Panc1 (cell line): Measurements from ENCODE around the gene RNASE2. TPM values are rescaled to one million over a fixed set of nuclear protein-coding genes. Genes with fewer than 3 reads are reported as not detected.
"Not testable (repeated sequence)": the region's sequence is repeated elsewhere in the genome, so short reads cannot be mapped to it uniquely, and the experiment has no call there.

Experiments used
- ATAC-seq: fragments of 200-7000 bp; cut with Tn5 transposase; 2 replicates; pipeline ENCODE4 v1.9.1; 2020; ENCODE audit warnings: mild to moderate bottlenecking, moderate library complexity
- Bru-seq: library from RNA; stranded (reverse); fragments of 400-500 nt; gene quantifications from one replicate; lab custom pipeline; 2021; lab: Mats Ljungman, UMichigan
- BruChase-seq, 2 experiments: library from RNA; stranded (reverse); fragments of 400-500 nt; gene quantifications; one replicate each; lab custom pipeline; 2021; lab: Mats Ljungman, UMichigan
- BruUV-seq: library from RNA; stranded (reverse); fragments of 400-500 nt; replicated peaks from 2 replicates; lab custom pipeline; 2021; lab: Mats Ljungman, UMichigan
- CTCF ChIA-PET: fragments of 300-600 bp; sonication (Branson Sonifier 250); formaldehyde crosslinking; loops from one replicate; lab custom pipeline; 2022; ENCODE audit warnings: antibody characterized with exemption; lab: Charles Lee
- POLR2A ChIA-PET: fragments of 300-600 bp; sonication (Branson Sonifier 250); formaldehyde crosslinking; loops from one replicate; lab custom pipeline; 2022; ENCODE audit warnings: antibody characterized with exemption; lab: Charles Lee
- DNase-seq: peaks from one replicate; pipeline ENCODE4 v3.0.0-alpha.2; 2010; ENCODE audit warnings: low read depth, low spot score
- H3K27ac ChIP-seq: 2 replicates; pipeline ENCODE4 v1.5.1; 2011; ENCODE audit warnings: mild to moderate bottlenecking, low read length, inconsistent platforms
- H3K27me3 ChIP-seq: fragments of 200-500 bp; sonication (Bioruptor generic); 2 replicates; pipeline ENCODE4 v1.6.0; 2014; ENCODE audit warnings: low read length, inconsistent platforms; ENCODE audit not compliant: control insufficient read depth, insufficient read depth
- H3K36me3 ChIP-seq: fragments of 200-500 bp; sonication (Bioruptor generic); 2 replicates; pipeline ENCODE4 v1.5.1; 2014; ENCODE audit warnings: inconsistent platforms, mild to moderate bottlenecking, low read length, moderate library complexity; ENCODE audit not compliant: control insufficient read depth, insufficient read depth
- H3K4me1 ChIP-seq: 2 replicates; pipeline ENCODE4 v1.5.1; 2011; ENCODE audit warnings: inconsistent platforms, mild to moderate bottlenecking, low read length, moderate library complexity; ENCODE audit not compliant: control insufficient read depth, insufficient read depth
- H3K4me3 ChIP-seq, 2 experiments: 2 replicates each; pipeline ENCODE4 v1.5.1; 2011 to 2012; ENCODE audit warnings: low read depth in 2 of 2, low read length in 2 of 2, mild to moderate bottlenecking in 2 of 2, inconsistent platforms in 1 of 2, moderate library complexity in 1 of 2
- H3K9me3 ChIP-seq: fragments of 200-500 bp; sonication (Bioruptor generic); 2 replicates; pipeline ENCODE4 v1.5.1; 2014; ENCODE audit warnings: low read depth, mild to moderate bottlenecking, inconsistent platforms, low read length, moderate library complexity; ENCODE audit not compliant: control insufficient read depth, insufficient read depth
- POLR2AphosphoS5 ChIP-seq: IDR thresholded peaks from 2 replicates; pipeline ENCODE4 v1.6.1; 2012; ENCODE audit warnings: mild to moderate bottlenecking, low read depth, low read length, moderate library complexity
- SIN3A ChIP-seq: IDR thresholded peaks from 2 replicates; pipeline ENCODE4 v1.6.1; 2012; ENCODE audit warnings: low read depth, mild to moderate bottlenecking, low read length, moderate library complexity, borderline replicate concordance; ENCODE audit not compliant: insufficient read depth
- TCF7L2 ChIP-seq: IDR thresholded peaks from 2 replicates; pipeline ENCODE4 v1.6.1; 2011; ENCODE audit warnings: mild to moderate bottlenecking, low read depth, low read length, inconsistent platforms
- in situ Hi-C: cut with HindIII; loops from 2 replicates; pipeline ENCODE4 v1.10.0; 2016; ENCODE audit warnings: low sequenced_read_pairs, low pct_unique_long_range_greater_than_20kb
- intact Hi-C: fragments of 100-400 bp; cut with micrococcal nuclease; formaldehyde crosslinking; loops from one replicate; pipeline ENCODE4 v1.10.0; 2022; ENCODE audit not compliant: unreplicated experiment
- long read RNA-seq: library from polyadenylated mRNA; unstranded; transcript quantifications from one replicate; pipeline ENCODE4 v2.0.0, GENCODE V29; 2021; ENCODE audit not compliant: unreplicated experiment
- polyA plus RNA-seq: library from polyadenylated mRNA; unstranded; fragments of >200 nt; gene quantifications from one replicate; pipeline ENCODE4 v1.2.1, GENCODE V29; 2012; ENCODE audit warnings: missing spikeins; ENCODE audit not compliant: insufficient read length
- total RNA-seq: library from RNA; stranded (reverse); gene quantifications from one replicate; pipeline ENCODE4 v1.2.1, GENCODE V29; 2021; ENCODE audit not compliant: unreplicated experiment
- TF ChIP-seq, protein P1 (sequence below), 2 experiments: IDR thresholded peaks; 2 replicates each; pipeline ENCODE4 v1.6.1; 2011 to 2012; ENCODE audit warnings: low read depth in 2 of 2, control low read depth in 1 of 2, low read length in 1 of 2, mild to moderate bottlenecking in 1 of 2, moderate library complexity in 1 of 2; ENCODE audit not compliant: insufficient read depth in 1 of 2
- TF ChIP-seq, protein P2 (sequence below): fragments of 450-650 bp; IDR thresholded peaks from 2 replicates; pipeline ENCODE4 v1.5.1; 2017; ENCODE audit warnings: mild to moderate bottlenecking

The RNASE2 gene
- total RNA-seq (not detected), Bru-seq, nascent RNA (not detected), BruChase-seq, experiment 1, labeled RNA remaining after a 2-hour chase (not detected), BruChase-seq, experiment 2, labeled RNA remaining after a 6-hour chase (not detected)
- polyA plus RNA-seq = not detected
- long read RNA-seq = 0 reads

DNA sequence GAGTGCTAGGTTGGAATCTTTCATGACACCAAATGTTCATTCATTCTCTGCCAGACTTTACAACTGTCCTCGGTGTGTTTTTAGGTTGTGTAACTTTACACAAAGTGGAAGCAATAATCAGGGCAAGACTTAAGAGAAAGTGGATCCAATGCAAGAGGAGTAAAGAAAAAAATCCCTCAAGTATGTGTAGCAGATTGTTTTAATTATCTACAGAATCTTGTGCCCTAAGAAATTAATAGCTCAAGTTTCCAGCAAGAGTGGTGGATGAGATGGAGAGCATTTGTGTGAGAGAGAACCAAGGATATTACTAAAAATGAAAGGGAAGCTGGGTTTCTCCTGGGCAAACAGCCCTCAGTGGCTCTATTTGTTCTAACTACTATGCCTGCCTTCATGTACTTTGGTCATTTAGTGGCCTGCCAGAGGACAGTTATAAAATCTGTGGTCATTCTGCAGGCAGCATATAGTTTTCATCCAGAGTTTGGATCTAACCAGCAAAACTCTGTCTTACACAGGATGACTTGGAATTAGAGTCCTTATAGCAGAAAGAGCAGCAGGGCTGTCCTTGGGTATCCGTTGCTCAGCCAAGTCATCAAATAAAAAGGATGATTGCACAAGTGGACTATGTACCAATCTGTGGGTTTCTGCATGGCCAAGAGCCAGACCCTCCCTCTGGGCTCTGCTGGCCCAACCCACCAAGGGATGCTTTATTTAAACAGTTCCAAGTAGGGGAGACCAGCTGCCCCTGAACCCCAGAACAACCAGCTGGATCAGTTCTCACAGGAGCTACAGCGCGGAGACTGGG lies at the start of gene RNASE2:
RNASE2 (plus strand) TSS at position 752 of the 802 bp plus-strand sequence. CDS start 285 bp downstream, outside the sequence.
- CTCF ChIA-PET, H3K36me3 ChIP-seq, H3K27ac ChIP-seq, ATAC-seq, H3K4me1 ChIP-seq, H3K4me3 ChIP-seq, H3K9me3 ChIP-seq, BruUV-seq, H3K27me3 ChIP-seq, DNase-seq, POLR2A ChIA-PET, in situ Hi-C loops, intact Hi-C loops: not testable (repeated sequence)

- H3K4me3 ChIP-seq = no peak overlapping the region
- CTCF ChIA-PET = no interaction called here
- H3K4me1 ChIP-seq = no peaks in the 10 kb centered on the region
- DNase-seq (no peak), ATAC-seq (no peak)
- intact Hi-C loops (no loop called here), in situ Hi-C loops (no loop called here)
- H3K27ac ChIP-seq = no peak overlapping the region
- POLR2A ChIA-PET = no interaction called here
- no peaks in the 10 kb centered on the region for H3K36me3 ChIP-seq
- TF ChIP-seq SIN3A = no peak
- TF ChIP-seq, protein P1, sequence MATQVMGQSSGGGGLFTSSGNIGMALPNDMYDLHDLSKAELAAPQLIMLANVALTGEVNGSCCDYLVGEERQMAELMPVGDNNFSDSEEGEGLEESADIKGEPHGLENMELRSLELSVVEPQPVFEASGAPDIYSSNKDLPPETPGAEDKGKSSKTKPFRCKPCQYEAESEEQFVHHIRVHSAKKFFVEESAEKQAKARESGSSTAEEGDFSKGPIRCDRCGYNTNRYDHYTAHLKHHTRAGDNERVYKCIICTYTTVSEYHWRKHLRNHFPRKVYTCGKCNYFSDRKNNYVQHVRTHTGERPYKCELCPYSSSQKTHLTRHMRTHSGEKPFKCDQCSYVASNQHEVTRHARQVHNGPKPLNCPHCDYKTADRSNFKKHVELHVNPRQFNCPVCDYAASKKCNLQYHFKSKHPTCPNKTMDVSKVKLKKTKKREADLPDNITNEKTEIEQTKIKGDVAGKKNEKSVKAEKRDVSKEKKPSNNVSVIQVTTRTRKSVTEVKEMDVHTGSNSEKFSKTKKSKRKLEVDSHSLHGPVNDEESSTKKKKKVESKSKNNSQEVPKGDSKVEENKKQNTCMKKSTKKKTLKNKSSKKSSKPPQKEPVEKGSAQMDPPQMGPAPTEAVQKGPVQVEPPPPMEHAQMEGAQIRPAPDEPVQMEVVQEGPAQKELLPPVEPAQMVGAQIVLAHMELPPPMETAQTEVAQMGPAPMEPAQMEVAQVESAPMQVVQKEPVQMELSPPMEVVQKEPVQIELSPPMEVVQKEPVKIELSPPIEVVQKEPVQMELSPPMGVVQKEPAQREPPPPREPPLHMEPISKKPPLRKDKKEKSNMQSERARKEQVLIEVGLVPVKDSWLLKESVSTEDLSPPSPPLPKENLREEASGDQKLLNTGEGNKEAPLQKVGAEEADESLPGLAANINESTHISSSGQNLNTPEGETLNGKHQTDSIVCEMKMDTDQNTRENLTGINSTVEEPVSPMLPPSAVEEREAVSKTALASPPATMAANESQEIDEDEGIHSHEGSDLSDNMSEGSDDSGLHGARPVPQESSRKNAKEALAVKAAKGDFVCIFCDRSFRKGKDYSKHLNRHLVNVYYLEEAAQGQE (IDR thresholded peaks at IDR 0.05; ENCODE audit: insufficient read depth in 1 of 2, low read depth in 2 of 2, low read length in 1 of 2) = no peak
- TF ChIP-seq, protein P2, sequence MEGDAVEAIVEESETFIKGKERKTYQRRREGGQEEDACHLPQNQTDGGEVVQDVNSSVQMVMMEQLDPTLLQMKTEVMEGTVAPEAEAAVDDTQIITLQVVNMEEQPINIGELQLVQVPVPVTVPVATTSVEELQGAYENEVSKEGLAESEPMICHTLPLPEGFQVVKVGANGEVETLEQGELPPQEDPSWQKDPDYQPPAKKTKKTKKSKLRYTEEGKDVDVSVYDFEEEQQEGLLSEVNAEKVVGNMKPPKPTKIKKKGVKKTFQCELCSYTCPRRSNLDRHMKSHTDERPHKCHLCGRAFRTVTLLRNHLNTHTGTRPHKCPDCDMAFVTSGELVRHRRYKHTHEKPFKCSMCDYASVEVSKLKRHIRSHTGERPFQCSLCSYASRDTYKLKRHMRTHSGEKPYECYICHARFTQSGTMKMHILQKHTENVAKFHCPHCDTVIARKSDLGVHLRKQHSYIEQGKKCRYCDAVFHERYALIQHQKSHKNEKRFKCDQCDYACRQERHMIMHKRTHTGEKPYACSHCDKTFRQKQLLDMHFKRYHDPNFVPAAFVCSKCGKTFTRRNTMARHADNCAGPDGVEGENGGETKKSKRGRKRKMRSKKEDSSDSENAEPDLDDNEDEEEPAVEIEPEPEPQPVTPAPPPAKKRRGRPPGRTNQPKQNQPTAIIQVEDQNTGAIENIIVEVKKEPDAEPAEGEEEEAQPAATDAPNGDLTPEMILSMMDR = no peak
- TF ChIP-seq TCF7L2 = no peak
- TF ChIP-seq POLR2AphosphoS5 = no peak
- H3K9me3 ChIP-seq = no peaks in the 10 kb centered on the region
- H3K27me3 ChIP-seq = no peaks in the 10 kb centered on the region; the same call in 1 of the 2 replicates
- BruUV-seq = no TSS peak
Measured at GRCh38 chr14:20905676-20906075, 49.6 kb upstream of the RNASE2 start.

GRCh38 chr14:20907214-20907613 lies 48.1 kb upstream of the RNASE2 start:
- BruUV-seq = no TSS peak
- H3K4me3 ChIP-seq = no peak overlapping the region
- DNase-seq = no peak
- intact Hi-C loops (no loop called here), in situ Hi-C loops (no loop called here)
- H3K27me3 ChIP-seq = no peaks in the 10 kb centered on the region; the same call in 1 of the 2 replicates
- no peak for ATAC-seq
- H3K4me1 ChIP-seq = no peaks in the 10 kb centered on the region
- CTCF ChIA-PET = no interaction called here
- TF ChIP-seq SIN3A (no peak), POLR2AphosphoS5 (no peak), TCF7L2 (no peak)
- TF ChIP-seq, protein P2 = no peak
- TF ChIP-seq, protein P1 (IDR thresholded peaks at IDR 0.05; ENCODE audit: insufficient read depth in 1 of 2, low read depth in 2 of 2, low read length in 1 of 2) = no peak
- H3K9me3 ChIP-seq = no peaks in the 10 kb centered on the region
- H3K36me3 ChIP-seq = no peaks in the 10 kb centered on the region
- no peak overlapping the region for H3K27ac ChIP-seq
- POLR2A ChIA-PET = no interaction called here
